Measurements from ENCODE around the gene KLHDC7B. TPM values are rescaled to one million over a fixed set of nuclear protein-coding genes. Genes with fewer than 3 reads are reported as not detected.
"Not testable (repeated sequence)": the region's sequence is repeated elsewhere in the genome, so short reads cannot be mapped to it uniquely, and the experiment has no call there.

Gene KLHDC7B
- total RNA-seq, 2 donors from 2014 or later: 4.2 to 4.4 TPM

DNA sequence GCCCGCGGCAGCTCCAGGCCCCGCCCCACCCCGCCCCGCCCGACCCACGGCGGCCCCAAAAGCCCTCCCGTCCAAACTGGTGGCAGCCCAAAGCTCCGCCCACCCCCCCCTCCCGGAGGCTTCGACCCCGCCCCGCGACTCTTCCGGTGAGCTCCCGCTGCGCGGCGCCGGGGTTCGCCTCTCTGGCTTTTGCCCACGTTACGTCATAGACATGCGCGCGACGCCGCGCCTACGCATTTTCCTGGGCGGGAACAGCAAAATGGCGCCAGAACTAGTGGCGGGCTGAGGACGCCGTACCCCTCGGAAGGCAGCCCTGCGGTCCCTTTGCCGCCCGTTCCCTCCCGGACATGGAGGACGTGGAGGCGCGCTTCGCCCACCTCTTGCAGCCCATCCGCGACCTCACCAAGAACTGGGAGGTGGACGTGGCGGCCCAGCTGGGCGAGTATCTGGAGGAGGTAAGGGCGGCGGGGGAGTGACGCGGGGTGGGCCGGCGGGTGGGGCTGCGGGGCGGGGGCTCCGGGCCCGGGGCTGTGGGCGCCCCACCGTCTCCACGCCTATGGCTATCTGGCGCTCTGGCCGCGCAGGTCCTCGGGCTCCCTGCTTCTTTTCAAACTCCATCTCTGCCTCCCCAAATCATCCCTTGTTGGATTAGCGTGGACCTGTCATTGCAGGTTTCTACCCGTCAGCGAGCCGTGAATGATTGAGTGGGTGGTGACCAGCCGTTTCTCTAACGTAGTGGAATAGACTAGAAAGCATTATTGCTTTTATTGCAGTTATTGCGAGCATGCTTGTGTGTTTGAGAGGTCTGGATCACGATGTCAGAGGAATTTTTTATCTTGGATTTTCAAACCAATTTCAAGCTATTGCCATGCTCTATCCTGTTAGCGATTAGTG lies 37.5 kb upstream of the KLHDC7B start, which contains the start of gene NCAPH2:
Gene NCAPH2 (plus strand): TSS at position 234 of the 894 bp plus-strand sequence. CDS start 114 bp downstream, at position 348.
- H3K27me3 Mint-ChIP-seq: no peaks in the 10 kb centered on the region
- peaks cover 14% of the 10 kb centered on the region for H3K4me1 Mint-ChIP-seq
- H3K27ac Mint-ChIP-seq: peak within 1 kb of the TSS; percentile 94
- H3K36me3 Mint-ChIP-seq (ENCODE audit: low read depth): peaks cover 49% of the 10 kb centered on the region
- peak; percentile 79 for ATAC-seq (replicated peaks)
- no peaks in the 10 kb centered on the region for H3K9me3 Mint-ChIP-seq
- H3K4me3 Mint-ChIP-seq: peak within 1 kb of the TSS; percentile 99

GRCh38 chr22:50508897-50509296 lies 36.8 kb upstream of the KLHDC7B start:
- Mint-ChIP-seq H3K27ac (peak overlapping the region; percentile 94), H3K36me3 (ENCODE audit: low read depth) (peaks cover 54% of the 10 kb centered on the region), H3K27me3 (no peaks in the 10 kb centered on the region), H3K4me3 (peak overlapping the region; percentile 99), H3K9me3 (no peaks in the 10 kb centered on the region), H3K4me1 (peaks cover 14% of the 10 kb centered on the region)
- ATAC-seq (replicated peaks): no peak

- H3K9me3 Mint-ChIP-seq: no peaks in the 10 kb centered on the region
Measured at GRCh38 chr22:50513175-50513574, 32.5 kb upstream of the KLHDC7B start.

GRCh38 chr22:50516068-50516467 lies 29.6 kb upstream of the KLHDC7B start:
- no peak for ATAC-seq (replicated peaks)
- peaks cover 89% of the 10 kb centered on the region for H3K36me3 Mint-ChIP-seq (ENCODE audit: low read depth)
- H3K4me1 Mint-ChIP-seq: peaks cover 10% of the 10 kb centered on the region
- H3K27me3 Mint-ChIP-seq: no peaks in the 10 kb centered on the region
- no peak overlapping the region for H3K4me3 Mint-ChIP-seq
- H3K27ac Mint-ChIP-seq: no peak overlapping the region
- no peaks in the 10 kb centered on the region for H3K9me3 Mint-ChIP-seq

More at GRCh38 chr22:50513175-50513574, 32.5 kb upstream of the KLHDC7B start:
- peaks cover 21% of the 10 kb centered on the region for H3K4me1 Mint-ChIP-seq
- H3K27ac Mint-ChIP-seq: no peak overlapping the region
- ATAC-seq (replicated peaks): no peak
- H3K4me3 Mint-ChIP-seq: no peak overlapping the region
- no peaks in the 10 kb centered on the region for H3K27me3 Mint-ChIP-seq
- peaks cover 77% of the 10 kb centered on the region for H3K36me3 Mint-ChIP-seq (ENCODE audit: low read depth)

GRCh38 chr22:50516891-50517290 lies 28.8 kb upstream of the KLHDC7B start:
- H3K36me3 Mint-ChIP-seq (ENCODE audit: low read depth): peaks cover 85% of the 10 kb centered on the region
- H3K27me3 Mint-ChIP-seq: no peaks in the 10 kb centered on the region
- peaks cover 10% of the 10 kb centered on the region for H3K4me1 Mint-ChIP-seq
- H3K27ac Mint-ChIP-seq: no peak overlapping the region
- no peak overlapping the region for H3K4me3 Mint-ChIP-seq
- ATAC-seq (replicated peaks): no peak
- no peaks in the 10 kb centered on the region for H3K9me3 Mint-ChIP-seq

DNA sequence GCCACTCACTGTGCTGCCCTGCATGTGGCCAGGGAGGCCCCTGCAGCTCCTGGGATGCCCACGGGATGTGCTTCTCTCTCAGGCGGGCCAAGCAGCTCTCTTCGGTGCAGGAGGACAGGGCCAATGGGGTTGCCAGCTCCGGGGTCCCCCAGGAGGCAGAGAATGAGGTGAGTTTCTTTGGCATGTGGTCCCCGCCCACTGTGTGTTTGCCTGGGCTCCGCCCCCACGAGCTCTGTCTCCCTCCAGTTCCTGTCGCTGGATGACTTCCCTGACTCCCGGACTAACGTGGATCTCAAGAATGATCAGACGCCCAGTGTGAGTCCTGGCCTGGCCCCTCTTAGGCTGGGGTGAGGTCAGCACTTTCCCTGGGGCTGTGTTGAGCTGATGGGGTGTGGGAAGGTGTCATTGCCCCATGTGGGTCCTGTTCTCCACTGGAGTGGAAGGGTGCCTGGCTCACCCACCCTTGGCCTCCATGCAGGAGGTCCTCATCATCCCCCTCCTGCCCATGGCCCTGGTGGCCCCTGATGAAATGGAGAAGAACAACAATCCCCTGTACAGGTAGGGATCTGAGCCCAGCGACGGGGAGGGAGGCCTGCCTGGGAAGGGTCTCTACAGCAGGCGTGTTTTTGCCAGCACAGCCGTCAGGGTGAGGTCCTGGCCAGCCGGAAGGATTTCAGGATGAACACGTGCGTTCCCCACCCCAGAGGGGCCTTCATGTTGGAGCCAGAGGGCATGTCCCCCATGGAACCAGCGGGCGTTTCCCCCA lies 28.0 kb upstream of the KLHDC7B start:
- no peaks in the 10 kb centered on the region for H3K27me3 Mint-ChIP-seq
- no peak overlapping the region for H3K27ac Mint-ChIP-seq
- H3K4me1 Mint-ChIP-seq: peaks cover 6% of the 10 kb centered on the region
- peaks cover 77% of the 10 kb centered on the region for H3K36me3 Mint-ChIP-seq (ENCODE audit: low read depth)
- H3K9me3 Mint-ChIP-seq: no peaks in the 10 kb centered on the region
- H3K4me3 Mint-ChIP-seq: no peak overlapping the region
- no peak for ATAC-seq (replicated peaks)

DNA sequence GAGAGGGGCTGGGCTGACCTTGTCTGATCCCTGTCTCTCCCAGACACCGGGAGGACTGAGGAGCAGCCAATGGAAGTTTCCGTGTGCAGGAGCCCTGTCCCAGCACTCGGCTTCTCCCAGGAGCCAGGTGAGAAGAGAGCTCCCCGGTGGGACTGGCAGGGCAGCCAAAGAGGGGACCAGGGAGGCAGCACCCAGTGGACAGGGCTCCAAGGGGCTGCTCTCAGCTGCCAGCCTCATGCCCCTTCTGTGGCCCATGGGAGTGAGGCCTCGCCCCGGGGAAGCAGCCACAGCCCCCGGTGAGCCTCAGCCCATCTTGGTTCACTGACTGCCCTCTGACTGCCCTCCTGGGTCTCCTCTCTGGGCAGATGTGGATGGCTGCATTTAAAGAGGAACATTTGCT lies 27.1 kb upstream of the KLHDC7B start:
- no peak for ATAC-seq (replicated peaks)
- Mint-ChIP-seq H3K4me1 (peaks cover 6% of the 10 kb centered on the region), H3K4me3 (no peak overlapping the region), H3K9me3 (no peaks in the 10 kb centered on the region), H3K27me3 (no peaks in the 10 kb centered on the region), H3K36me3 (ENCODE audit: low read depth) (peaks cover 75% of the 10 kb centered on the region), H3K27ac (no peak overlapping the region)

GRCh38 chr22:50519151-50519550 lies 26.5 kb upstream of the KLHDC7B start:
- Mint-ChIP-seq H3K27me3 (no peaks in the 10 kb centered on the region), H3K4me1 (peaks cover 6% of the 10 kb centered on the region), H3K27ac (no peak overlapping the region), H3K36me3 (ENCODE audit: low read depth) (peaks cover 75% of the 10 kb centered on the region), H3K4me3 (no peak overlapping the region), H3K9me3 (no peaks in the 10 kb centered on the region)
- no peak for ATAC-seq (replicated peaks)

DNA sequence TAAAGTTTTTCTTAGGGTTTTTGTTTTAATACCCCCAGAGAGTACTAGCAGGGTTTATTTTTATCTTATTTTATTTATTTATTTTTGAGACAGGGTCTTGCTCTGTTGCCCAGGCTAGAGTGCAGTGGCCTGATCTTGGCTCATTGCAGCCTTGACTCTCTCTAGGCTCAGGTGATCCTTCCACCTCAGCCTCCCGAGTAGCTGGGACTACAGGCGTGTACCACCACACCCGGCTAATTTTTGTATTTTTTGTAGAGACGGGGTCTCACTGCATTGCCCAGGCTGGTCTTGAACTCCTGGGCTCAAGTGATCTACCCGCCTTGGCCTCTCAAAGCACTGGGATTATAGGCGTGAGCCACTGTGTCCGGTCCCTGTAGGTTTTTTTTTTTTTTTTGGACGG lies 25.5 kb upstream of the KLHDC7B start:
- not testable (repeated sequence) for H3K4me3 Mint-ChIP-seq; H3K27ac Mint-ChIP-seq; H3K9me3 Mint-ChIP-seq; H3K4me1 Mint-ChIP-seq; ATAC-seq (replicated peaks); H3K27me3 Mint-ChIP-seq
- peaks cover 77% of the 10 kb centered on the region for H3K36me3 Mint-ChIP-seq (ENCODE audit: low read depth)

DNA sequence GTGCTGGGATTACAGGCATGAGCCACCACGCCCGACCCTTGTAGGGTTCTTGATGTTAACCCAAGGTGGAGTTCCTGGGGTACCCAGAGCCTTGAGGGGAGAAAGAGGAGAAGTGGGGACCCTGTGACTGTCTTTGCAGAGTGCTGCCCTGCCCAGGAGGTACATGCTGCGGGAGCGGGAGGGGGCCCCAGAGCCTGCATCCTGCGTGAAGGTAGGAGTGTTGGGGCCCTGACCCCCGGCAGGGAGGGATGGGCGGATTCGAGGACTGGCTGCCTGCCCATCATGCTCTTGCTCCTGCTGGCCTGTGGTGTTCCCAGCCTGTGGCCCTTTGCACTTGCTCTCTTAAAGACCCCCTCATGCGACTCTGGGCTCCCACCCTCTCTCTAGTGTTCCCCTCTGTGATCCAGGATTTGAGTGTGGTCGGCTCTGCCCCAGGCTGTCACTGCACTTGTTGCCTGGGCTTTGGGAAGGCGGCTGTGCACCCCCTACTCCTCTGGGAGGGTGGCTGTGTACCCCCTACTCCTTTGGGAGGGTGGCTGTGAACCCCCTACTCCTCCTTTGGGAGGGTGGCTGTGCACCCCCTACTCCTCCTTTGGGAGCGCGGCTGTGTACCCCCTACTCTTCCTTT lies 24.8 kb upstream of the KLHDC7B start:
- H3K27me3 Mint-ChIP-seq: no peaks in the 10 kb centered on the region

DNA sequence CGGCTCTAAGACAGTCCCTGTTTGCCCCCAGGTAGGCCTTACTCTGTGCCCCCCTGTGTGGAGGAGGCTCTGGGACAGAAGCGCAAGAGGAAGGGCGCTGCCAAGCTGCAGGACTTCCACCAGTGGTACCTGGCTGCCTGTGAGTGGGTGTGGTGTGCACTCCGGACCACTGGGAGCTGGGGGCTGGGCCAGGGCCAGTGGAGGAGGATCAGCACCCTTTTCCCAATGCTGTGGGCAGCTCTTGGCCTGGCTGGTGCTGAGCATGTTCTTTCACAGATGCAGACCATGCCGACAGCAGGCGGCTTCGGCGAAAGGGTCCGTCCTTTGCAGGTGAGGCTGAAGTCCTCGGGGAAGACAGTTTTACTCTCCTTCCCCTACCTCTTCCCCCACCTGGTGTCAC lies 24.0 kb upstream of the KLHDC7B start:
- H3K4me1 Mint-ChIP-seq: peaks cover 5% of the 10 kb centered on the region
- no peaks in the 10 kb centered on the region for H3K9me3 Mint-ChIP-seq
- no peaks in the 10 kb centered on the region for H3K27me3 Mint-ChIP-seq
- ATAC-seq (replicated peaks): no peak
- H3K27ac Mint-ChIP-seq: no peak overlapping the region
- H3K36me3 Mint-ChIP-seq (ENCODE audit: low read depth): peaks cover 68% of the 10 kb centered on the region
- H3K4me3 Mint-ChIP-seq: no peak overlapping the region

More for the DNA sequence above, 24.8 kb upstream of the KLHDC7B start:
- H3K36me3 Mint-ChIP-seq (ENCODE audit: low read depth): peaks cover 73% of the 10 kb centered on the region
- no peaks in the 10 kb centered on the region for H3K9me3 Mint-ChIP-seq
- no peak overlapping the region for H3K4me3 Mint-ChIP-seq
- no peak overlapping the region for H3K27ac Mint-ChIP-seq
- peaks cover 5% of the 10 kb centered on the region for H3K4me1 Mint-ChIP-seq
- no peak for ATAC-seq (replicated peaks)

DNA sequence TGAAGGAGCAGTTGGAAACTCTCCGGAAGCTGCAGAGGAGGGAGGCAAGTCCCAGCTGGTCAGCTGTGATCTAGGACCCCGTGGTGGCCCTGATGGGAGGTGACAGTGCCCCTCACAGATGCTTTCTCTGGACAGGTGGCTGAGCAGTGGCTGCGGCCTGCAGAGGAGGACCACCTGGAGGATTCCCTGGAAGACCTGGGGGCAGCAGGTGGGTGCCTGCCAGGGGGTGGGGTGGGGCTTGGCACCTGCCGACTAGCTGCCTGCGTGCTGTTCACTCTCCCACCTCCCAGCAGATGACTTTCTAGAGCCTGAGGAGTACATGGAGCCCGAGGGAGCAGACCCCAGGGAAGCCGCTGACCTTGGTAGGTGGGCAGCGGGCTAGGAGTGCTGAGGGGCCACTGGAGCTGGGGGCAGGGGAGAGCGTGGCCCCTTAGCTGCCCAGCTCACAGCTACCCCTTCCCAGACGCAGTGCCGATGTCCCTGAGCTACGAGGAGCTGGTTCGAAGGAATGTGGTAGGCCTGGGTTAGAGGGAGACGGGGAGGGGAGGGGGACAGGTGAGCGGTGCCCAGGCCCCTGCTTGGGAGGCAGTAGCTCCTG lies 23.4 kb upstream of the KLHDC7B start:
- H3K4me1 Mint-ChIP-seq: peaks cover 5% of the 10 kb centered on the region
- H3K27me3 Mint-ChIP-seq: no peaks in the 10 kb centered on the region
- no peak overlapping the region for H3K4me3 Mint-ChIP-seq
- no peak for ATAC-seq (replicated peaks)
- H3K9me3 Mint-ChIP-seq: no peaks in the 10 kb centered on the region
- H3K27ac Mint-ChIP-seq: no peak overlapping the region
- peaks cover 68% of the 10 kb centered on the region for H3K36me3 Mint-ChIP-seq (ENCODE audit: low read depth)

DNA sequence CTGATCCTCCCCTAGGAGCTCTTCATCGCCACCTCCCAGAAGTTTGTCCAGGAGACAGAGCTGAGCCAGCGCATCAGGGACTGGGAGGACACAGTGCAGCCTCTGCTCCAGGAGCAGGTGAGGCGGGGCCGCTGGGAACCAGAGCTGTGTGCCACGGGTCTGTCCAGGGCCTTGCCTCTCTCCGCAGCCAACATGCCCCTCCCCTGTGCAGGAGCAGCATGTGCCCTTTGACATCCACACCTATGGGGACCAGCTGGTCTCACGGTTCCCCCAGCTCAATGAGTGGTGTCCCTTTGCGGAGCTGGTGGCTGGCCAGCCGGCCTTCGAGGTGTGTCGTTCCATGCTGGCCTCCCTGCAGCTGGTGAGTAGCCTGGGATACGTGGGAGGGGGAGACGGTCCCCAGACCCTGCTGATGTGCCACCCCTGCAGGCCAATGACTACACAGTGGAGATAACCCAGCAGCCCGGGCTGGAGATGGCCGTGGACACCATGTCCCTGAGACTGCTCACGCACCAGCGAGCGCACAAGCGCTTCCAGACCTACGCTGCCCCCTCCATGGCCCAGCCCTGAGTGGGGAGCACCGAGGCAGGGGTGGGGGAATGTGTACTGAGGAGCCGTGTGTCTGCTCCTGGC lies 22.8 kb upstream of the KLHDC7B start:
- Mint-ChIP-seq H3K36me3 (ENCODE audit: low read depth) (peaks cover 68% of the 10 kb centered on the region), H3K9me3 (no peaks in the 10 kb centered on the region), H3K27me3 (no peaks in the 10 kb centered on the region), H3K4me1 (peaks cover 5% of the 10 kb centered on the region), H3K4me3 (no peak overlapping the region), H3K27ac (no peak overlapping the region)
- no peak for ATAC-seq (replicated peaks)

GRCh38 chr22:50523458-50523805 lies 22.3 kb upstream of the KLHDC7B start:
- Mint-ChIP-seq H3K27me3 (no peaks in the 10 kb centered on the region), H3K36me3 (ENCODE audit: low read depth) (peaks cover 68% of the 10 kb centered on the region), H3K4me1 (peaks cover 5% of the 10 kb centered on the region), H3K9me3 (no peaks in the 10 kb centered on the region), H3K27ac (no peak overlapping the region), H3K4me3 (no peak overlapping the region)
- ATAC-seq (replicated peaks): no peak
